HEK293 (cell line): ENCODE results near the gene HS3ST6.

Source experiments
- CTCF ChIP-seq: fragments of 450-650 bp; formaldehyde crosslinking; IDR thresholded peaks from 2 replicates; pipeline ENCODE4 v1.5.1; 2016; ENCODE audit warnings: missing biosample characterization, missing genetic modification characterization
- KLF1 ChIP-seq: fragments of 450-650 bp; formaldehyde crosslinking; IDR thresholded peaks from 2 replicates; pipeline ENCODE4 v1.5.1; 2016; ENCODE audit warnings: missing biosample characterization, missing genetic modification characterization
- SP2 ChIP-seq: fragments of 450-650 bp; formaldehyde crosslinking; IDR thresholded peaks from 2 replicates; pipeline ENCODE4 v1.5.1; 2016; ENCODE audit warnings: missing biosample characterization, missing genetic modification characterization
- ZNF121 ChIP-seq: fragments of 450-650 bp; formaldehyde crosslinking; IDR thresholded peaks from 2 replicates; pipeline ENCODE4 v1.5.1; 2016; ENCODE audit warnings: missing biosample characterization, missing genetic modification characterization
- ZNF174 ChIP-seq: fragments of 450-650 bp; formaldehyde crosslinking; IDR thresholded peaks from 2 replicates; pipeline ENCODE4 v1.5.0; 2017; ENCODE audit warnings: missing biosample characterization, mild to moderate bottlenecking, missing genetic modification characterization
- ZNF48 ChIP-seq: fragments of 450-650 bp; formaldehyde crosslinking; IDR thresholded peaks from 2 replicates; pipeline ENCODE4 v1.5.1; 2016; ENCODE audit warnings: missing biosample characterization, missing genetic modification characterization

GRCh38 chr16:1876468-1876867, 41.7 kb downstream of the HS3ST6 start:
- TF ChIP-seq SP2 (tag by site-specific recombination): no peak
- no peak for TF ChIP-seq KLF1 (tag by site-specific recombination)
- no peak for TF ChIP-seq ZNF174
- TF ChIP-seq CTCF: no peak
- no peak for TF ChIP-seq ZNF121 (tag by site-specific recombination)
- no peak for TF ChIP-seq ZNF48 (tag by site-specific recombination)
